ENCODE data around the gene ARFGEF3.
"Not testable (repeated sequence)": the region's sequence is repeated elsewhere in the genome, so short reads cannot be mapped to it uniquely, and the experiment has no call there.

Gene ARFGEF3

GRCh38 chr6:138161338-138162110, at the start of gene ARFGEF3:
Gene ARFGEF3 (plus strand): TSS chr6:138161939. CDS start chr6:138162087, 148 bp downstream.
- peak within 1 kb of the TSS; percentile 41 for H3K4me3 ChIP-seq (replicated peaks; ENCODE audit: low read depth, low read length)
- TF ChIP-seq CTCF (IDR thresholded peaks at IDR 0.05; ENCODE audit: low read depth, low read length, missing control alignments), result no peak
- DNase-seq (ENCODE audit: extremely low read depth, low read depth), result no peak

- DNase-seq (ENCODE audit: extremely low read depth, low read depth), result no peak
- no peak for TF ChIP-seq CTCF (IDR thresholded peaks at IDR 0.05; ENCODE audit: low read depth, low read length, missing control alignments)
- no peak overlapping the region for H3K4me3 ChIP-seq (replicated peaks; ENCODE audit: low read depth, low read length)
Measured at GRCh38 chr6:138113588-138114210, 48.0 kb upstream of the ARFGEF3 start.

GRCh38 chr6:138115201-138115600, 46.5 kb upstream of the ARFGEF3 start:
- no peak overlapping the region for H3K4me3 ChIP-seq (replicated peaks; ENCODE audit: low read depth, low read length)
- no peak for DNase-seq (ENCODE audit: extremely low read depth, low read depth)
- no peak for TF ChIP-seq CTCF (IDR thresholded peaks at IDR 0.05; ENCODE audit: low read depth, low read length, missing control alignments)

- DNase-seq (ENCODE audit: extremely low read depth, low read depth), result peak; percentile 44
- H3K4me3 ChIP-seq (replicated peaks; ENCODE audit: low read depth, low read length), result no peak overlapping the region
- TF ChIP-seq CTCF (IDR thresholded peaks at IDR 0.05; ENCODE audit: low read depth, low read length, missing control alignments), result peak; percentile 40
Measured at GRCh38 chr6:138115877-138116660, 45.7 kb upstream of the ARFGEF3 start.

GRCh38 chr6:138116661-138116999, 45.1 kb upstream of the ARFGEF3 start:
- no peak for TF ChIP-seq CTCF (IDR thresholded peaks at IDR 0.05; ENCODE audit: low read depth, low read length, missing control alignments)
- no peak for DNase-seq (ENCODE audit: extremely low read depth, low read depth)
- H3K4me3 ChIP-seq (replicated peaks; ENCODE audit: low read depth, low read length), result no peak overlapping the region

- H3K4me3 ChIP-seq (replicated peaks; ENCODE audit: low read depth, low read length), result no peak overlapping the region
- TF ChIP-seq CTCF (IDR thresholded peaks at IDR 0.05; ENCODE audit: low read depth, low read length, missing control alignments), result no peak
- DNase-seq (ENCODE audit: extremely low read depth, low read depth), result no peak
Measured at GRCh38 chr6:138117376-138117914, 44.3 kb upstream of the ARFGEF3 start.

GRCh38 chr6:138119229-138119628, 42.5 kb upstream of the ARFGEF3 start:
- DNase-seq (ENCODE audit: extremely low read depth, low read depth); H3K4me3 ChIP-seq (replicated peaks; ENCODE audit: low read depth, low read length): not testable (repeated sequence)
